HepG2 (cell line): ENCODE data around the gene RTBDN. TPM values are rescaled to one million over a fixed set of nuclear protein-coding genes. Genes with fewer than 3 reads are reported as not detected.

Experiments used
- DZIP1 ChIP-seq: sonication (generic); formaldehyde crosslinking; IDR thresholded peaks from 2 replicates; pipeline ENCODE4 v1.5.0; 2020; ENCODE audit warnings: mild to moderate bottlenecking, missing genetic modification reagents
- EHMT2 ChIP-seq: fragments of 200-600 bp; sonication (generic); IDR thresholded peaks from 2 replicates; pipeline ENCODE4 v1.7.0; 2017; ENCODE audit warnings: antibody characterized with exemption, low read depth, low read length, borderline replicate concordance
- ELF1 ChIP-seq: sonication (generic); formaldehyde crosslinking; IDR thresholded peaks from 2 replicates; pipeline ENCODE4 v1.4.0; 2020; ENCODE audit warnings: missing genetic modification reagents
- IKZF1 ChIP-seq: fragments of 450-650 bp; IDR thresholded peaks from 2 replicates; pipeline ENCODE4 v1.7.1; 2016
- KLF13 ChIP-seq: sonication (generic); formaldehyde crosslinking; IDR thresholded peaks from 2 replicates; pipeline ENCODE4 v1.4.0; 2020; ENCODE audit warnings: mild to moderate bottlenecking, missing genetic modification reagents
- MAZ ChIP-seq, 2 experiments: sonication (generic) in 1 of 2; formaldehyde crosslinking in 1 of 2; IDR thresholded peaks; 2 replicates each; pipeline versions ENCODE4 v1.5.0 to v1.6.1; 2012 to 2020; ENCODE audit warnings: low read depth in 2 of 2, mild to moderate bottlenecking in 2 of 2, borderline replicate concordance in 1 of 2, improper control_type of control experiment in 1 of 2, low read length in 1 of 2, missing genetic modification reagents in 1 of 2, moderate library complexity in 1 of 2
- PAF1 ChIP-seq: IDR thresholded peaks from 2 replicates; pipeline ENCODE4 v1.6.1; 2016; ENCODE audit warnings: missing genetic modification reagents, missing compliant biosample characterization
- POLR2A ChIP-seq, 2 experiments: IDR thresholded peaks; 2 replicates each; pipeline ENCODE4 v1.6.1; 2011; ENCODE audit warnings: low read depth in 2 of 2, low read length in 2 of 2, mild to moderate bottlenecking in 1 of 2, moderate library complexity in 1 of 2; ENCODE audit not compliant: insufficient read depth in 1 of 2
- POLR2AphosphoS5 ChIP-seq: IDR thresholded peaks from 2 replicates; pipeline ENCODE4 v1.6.1; 2012; ENCODE audit warnings: low read depth, low read length
- SALL1 ChIP-seq: sonication (generic); formaldehyde crosslinking; IDR thresholded peaks from 2 replicates; pipeline ENCODE4 v1.8.0; 2022; ENCODE audit warnings: mild to moderate bottlenecking, missing genetic modification reagents
- SAP130 ChIP-seq: IDR thresholded peaks from 2 replicates; pipeline ENCODE4 v1.6.1; 2016; ENCODE audit warnings: low read depth
- SP1 ChIP-seq, 2 experiments: fragments of 450-650 bp in 1 of 2; sonication (generic) in 1 of 2; formaldehyde crosslinking in 1 of 2; IDR thresholded peaks; 2 replicates each; pipeline versions ENCODE4 v1.4.0 to v1.6.1; 2016 to 2020; ENCODE audit warnings: missing genetic modification reagents in 1 of 2
- YEATS2 ChIP-seq: sonication (generic); formaldehyde crosslinking; IDR thresholded peaks from 2 replicates; pipeline ENCODE4 v1.4.0; 2020; ENCODE audit warnings: missing genetic modification reagents, borderline replicate concordance
- ZNF326 ChIP-seq: sonication (generic); formaldehyde crosslinking; IDR thresholded peaks from 2 replicates; pipeline ENCODE4 v1.4.0; 2020; ENCODE audit warnings: missing genetic modification reagents, borderline replicate concordance
- ZNF687 ChIP-seq: sonication (generic); formaldehyde crosslinking; IDR thresholded peaks from 2 replicates; pipeline ENCODE4 v1.5.1; 2020; ENCODE audit warnings: mild to moderate bottlenecking, missing genetic modification reagents, moderate library complexity
- ZNF740 ChIP-seq: sonication (generic); formaldehyde crosslinking; IDR thresholded peaks from 2 replicates; pipeline ENCODE4 v1.4.0; 2020; ENCODE audit warnings: missing genetic modification reagents
- polyA plus RNA-seq, 8 experiments: library from polyadenylated mRNA; depleted of rRNA in 3 of 8; stranded (reverse) in 7 of 8; unstranded in 1 of 8; fragments of >200 nt; fragmentation: Illumina TruSeq in 4 of 8; extraction: Trizol in 4 of 8; gene quantifications; 2 replicates each; pipeline versions ENCODE4 v1.2.1 to v1.2.3, GENCODE V29; 2011 to 2016; ENCODE audit warnings: low read depth in 4 of 8, missing spikeins in 1 of 8, mixed read lengths in 1 of 8; ENCODE audit not compliant: insufficient read depth in 1 of 8
- total RNA-seq, 5 experiments: library from RNA; depleted of rRNA; stranded (reverse); fragments of >200 nt; fragmentation: Illumina TruSeq; extraction: Trizol; gene quantifications; 2 replicates each; pipeline ENCODE4 v1.2.3, GENCODE V29; 2016; ENCODE audit warnings: low read depth in 1 of 5

Gene RTBDN
- total and polyA plus RNA-seq, 2 of the 13 experiments (the other 11 are each of a cell fraction or from before 2014, with no cell fraction given): 0.27 to 0.48 TPM

DNA sequence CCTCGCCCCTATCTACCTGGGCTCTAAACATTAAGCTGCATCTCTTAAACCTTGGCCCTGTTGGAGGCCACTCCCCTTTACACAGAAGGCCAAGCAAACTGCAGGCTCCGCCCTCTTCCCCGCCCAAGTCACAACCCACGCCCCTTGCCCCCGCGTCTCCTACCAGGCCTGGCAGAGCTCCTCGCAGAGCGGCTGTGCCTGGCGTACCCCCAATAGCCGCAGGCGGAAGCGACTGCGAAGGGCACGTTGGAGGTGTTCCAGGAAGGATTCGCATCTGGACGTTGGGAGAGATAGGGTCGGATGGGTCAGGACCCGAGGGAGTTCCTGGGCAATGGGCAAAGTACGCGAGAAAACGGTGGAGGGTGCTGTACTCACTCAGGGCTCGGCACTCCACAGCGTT is 5.9 kb downstream of the RTBDN start (continued):
- TF ChIP-seq ZNF740 (CRISPR knock-in tag): no peak
- TF ChIP-seq SALL1 (CRISPR knock-in tag): peak; percentile 51
- peak; percentile 19; the same call in 1 of the 2 replicates for TF ChIP-seq ELF1
- no peak for TF ChIP-seq EHMT2
- TF ChIP-seq SP1 (IDR thresholded peaks at IDR 0.05): no peak
- peak; percentile 49 for TF ChIP-seq SP1 (CRISPR knock-in tag; IDR thresholded peaks at IDR 0.05)
- no peak for TF ChIP-seq YEATS2 (CRISPR knock-in tag)
- no peak for TF ChIP-seq ZNF326 (CRISPR knock-in tag)
- TF ChIP-seq DZIP1 (CRISPR knock-in tag): no peak
- no peak for TF ChIP-seq PAF1 (CRISPR knock-in tag)
- no peak for TF ChIP-seq KLF13 (CRISPR knock-in tag)
- TF ChIP-seq IKZF1: no peak
- TF ChIP-seq MAZ (IDR thresholded peaks at IDR 0.05; ENCODE audit: borderline replicate concordance, low read depth, low read length): no peak
- TF ChIP-seq MAZ (CRISPR knock-in tag; IDR thresholded peaks at IDR 0.05; ENCODE audit: low read depth): 0 out of 2 replicates have a peak, but pooled peaks have one; percentile 19
- TF ChIP-seq ZNF687: peak; percentile 62; the same call in 1 of the 2 replicates
- TF ChIP-seq POLR2AphosphoS5: 0 out of 2 replicates have a peak, but pooled peaks have one; percentile 24
- TF ChIP-seq POLR2A (IDR thresholded peaks at IDR 0.05; ENCODE audit: insufficient read depth in 1 of 2, low read depth in 2 of 2, low read length in 2 of 2): 0 out of 4 replicates have a peak, but pooled peaks of 1 of the 2 experiments have one; percentile 36
- TF ChIP-seq SAP130 (CRISPR knock-in tag): peak; percentile 39; the same call in 1 of the 2 replicates
